CD4-positive, alpha-beta T cell treated with Interleukin-12 subunit alpha and Interleukin-12 subunit beta, for 1 hour (primary cell): ENCODE measurements around the gene STUB1.

Source experiments
- DNase-seq: peaks from one replicate; pipeline ENCODE4 v3.0.0-alpha.2; 2020

STUB1 gene

DNA sequence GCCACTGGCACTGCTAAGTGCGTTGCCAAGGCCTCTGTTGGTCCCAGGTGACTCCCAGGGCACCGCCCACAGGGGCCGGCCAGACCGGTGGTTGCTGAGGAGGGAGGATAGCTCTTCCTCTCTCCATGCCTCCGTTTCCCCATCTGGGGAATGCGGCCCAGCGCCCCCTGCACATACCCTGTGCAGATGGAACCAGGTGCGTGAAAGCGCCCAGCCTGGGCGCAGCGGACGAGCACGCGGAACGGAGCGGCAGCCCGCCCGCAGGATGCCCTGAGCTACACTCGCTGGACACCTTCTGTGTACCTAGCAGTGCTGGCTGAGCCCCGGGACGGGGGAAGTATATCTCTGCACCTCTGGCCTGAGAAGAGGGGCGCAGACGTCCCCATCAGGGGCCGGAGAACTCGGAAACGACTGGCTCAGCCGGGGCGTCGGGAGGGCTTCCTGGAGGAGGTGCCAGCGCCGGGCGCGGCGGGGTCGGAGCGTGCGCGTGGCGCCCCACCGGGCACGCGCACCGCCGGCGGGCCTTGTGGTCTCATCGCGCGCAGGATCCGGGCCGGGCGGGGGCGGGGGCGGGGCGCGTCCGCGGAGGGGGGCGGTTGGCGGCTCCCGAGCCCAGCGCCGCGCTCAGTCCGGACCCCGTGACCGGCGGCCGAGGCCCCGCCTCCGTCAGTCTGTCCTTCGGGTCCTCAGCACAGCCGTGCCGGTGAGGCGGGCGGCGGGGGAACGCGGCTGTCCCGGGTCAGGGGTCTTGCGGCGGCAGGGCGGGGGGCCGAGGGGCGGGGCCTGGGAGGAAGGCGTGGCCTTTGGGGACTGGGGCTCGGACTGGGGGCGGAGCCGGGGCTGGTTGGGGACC is 46.5 kb downstream of the STUB1 start, which contains the start of the genes CCDC78 and HAGHL:
Gene CCDC78, minus strand, starts transcription at position 6 of the 853 bp plus-strand sequence. CDS start 76 bp downstream, outside the sequence.
Gene HAGHL, plus strand, starts transcription at position 669 of the 853 bp plus-strand sequence. CDS start 404 bp downstream, outside the sequence.
- DNase-seq = peak; percentile 76

DNA sequence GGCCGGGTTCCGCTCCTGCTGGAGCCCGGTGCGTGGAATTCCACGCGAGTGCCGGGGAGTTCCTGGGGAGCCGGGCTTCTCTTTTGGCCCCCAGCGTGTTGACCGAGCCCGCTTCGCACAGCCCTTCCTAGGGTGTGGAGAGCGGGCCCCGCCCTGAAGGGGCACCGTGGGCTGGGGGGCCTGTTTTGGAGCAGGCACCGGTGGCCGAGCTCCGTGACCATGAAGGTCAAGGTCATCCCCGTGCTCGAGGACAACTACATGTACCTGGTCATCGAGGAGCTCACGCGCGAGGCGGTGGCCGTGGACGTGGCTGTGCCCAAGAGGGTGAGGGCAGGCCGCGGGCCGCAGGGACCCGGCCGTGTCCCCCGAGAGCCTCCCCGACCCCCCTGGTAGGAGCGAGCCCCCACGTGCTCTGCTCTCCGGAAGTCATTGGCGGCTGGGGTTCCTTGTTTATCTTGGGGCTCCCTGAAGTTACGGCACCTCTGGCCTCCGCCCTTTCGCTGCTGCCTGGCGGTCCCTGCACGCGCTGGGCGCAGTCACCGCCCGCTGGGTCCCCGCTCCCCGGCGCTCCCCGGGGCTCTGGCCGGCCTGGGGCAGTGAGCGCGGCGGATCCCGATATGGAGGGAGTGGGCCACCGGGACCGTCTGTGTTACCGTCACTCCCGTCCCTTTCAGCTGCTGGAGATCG is 47.2 kb downstream of the STUB1 start:
- DNase-seq = peak; percentile 40

DNA sequence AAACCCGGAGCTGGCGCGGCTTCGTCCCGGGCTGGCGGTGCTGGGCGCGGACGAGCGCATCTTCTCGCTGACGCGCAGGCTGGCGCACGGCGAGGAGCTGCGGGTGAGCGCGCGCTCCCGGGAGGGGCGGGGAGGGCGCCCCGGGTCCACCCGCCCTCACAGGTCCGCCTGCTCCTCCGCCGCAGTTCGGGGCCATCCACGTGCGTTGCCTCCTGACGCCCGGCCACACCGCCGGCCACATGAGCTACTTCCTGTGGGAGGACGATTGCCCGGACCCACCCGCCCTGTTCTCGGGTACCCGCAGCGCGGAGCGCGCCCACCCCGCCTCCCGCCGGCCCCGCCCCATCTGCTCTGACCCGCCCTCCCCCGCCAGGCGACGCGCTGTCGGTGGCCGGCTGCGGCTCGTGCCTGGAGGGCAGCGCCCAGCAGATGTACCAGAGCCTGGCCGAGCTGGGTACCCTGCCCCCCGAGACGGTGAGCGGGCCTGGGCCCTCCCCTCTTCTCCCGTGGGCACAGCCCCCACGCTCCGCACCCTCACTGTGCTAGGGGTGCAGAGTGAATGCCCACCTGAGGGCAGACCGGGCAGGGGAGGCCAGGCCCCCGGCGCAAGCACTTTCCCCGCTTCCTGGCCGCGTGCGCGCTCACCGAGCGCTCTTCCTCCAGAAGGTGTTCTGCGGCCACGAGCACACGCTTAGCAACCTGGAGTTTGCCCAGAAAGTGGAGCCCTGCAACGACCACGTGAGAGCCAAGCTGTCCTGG is 48.1 kb downstream of the STUB1 start:
- peak; percentile 75 for DNase-seq

DNA sequence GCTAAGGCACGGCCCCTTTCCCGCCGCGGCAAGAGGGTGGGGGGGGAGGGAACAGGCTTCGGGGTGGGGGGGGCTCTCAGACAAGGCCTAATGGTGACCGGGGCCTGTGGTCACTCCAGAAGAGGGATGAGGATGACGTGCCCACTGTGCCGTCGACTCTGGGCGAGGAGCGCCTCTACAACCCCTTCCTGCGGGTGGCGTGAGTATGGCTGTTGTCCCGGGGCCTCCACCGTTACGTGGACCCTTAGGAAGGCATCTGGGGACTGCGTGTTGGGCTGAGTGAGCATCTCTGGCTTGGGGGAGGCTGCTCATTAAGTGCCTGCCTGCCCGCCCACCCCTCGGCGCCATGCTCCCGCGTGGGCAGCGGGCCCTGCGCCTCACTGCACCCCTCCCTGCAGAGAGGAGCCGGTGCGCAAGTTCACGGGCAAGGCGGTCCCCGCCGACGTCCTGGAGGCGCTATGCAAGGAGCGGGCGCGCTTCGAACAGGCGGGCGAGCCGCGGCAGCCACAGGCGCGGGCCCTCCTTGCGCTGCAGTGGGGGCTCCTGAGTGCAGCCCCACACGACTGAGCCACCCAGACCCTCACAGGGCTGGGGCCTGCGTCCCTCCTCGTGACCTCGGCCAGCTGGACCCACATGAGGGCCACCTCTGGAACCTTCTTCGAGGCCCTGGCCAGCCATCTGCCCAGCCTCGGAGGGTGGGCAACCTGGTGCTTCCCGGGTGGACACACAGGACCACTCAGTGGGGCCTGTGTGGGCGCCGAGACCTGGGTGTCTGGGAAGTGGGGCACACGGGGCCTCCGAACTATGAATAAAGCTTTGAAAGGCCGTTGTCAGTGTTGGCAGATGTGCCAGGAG is 48.9 kb downstream of the STUB1 start:
- no peak for DNase-seq

DNA sequence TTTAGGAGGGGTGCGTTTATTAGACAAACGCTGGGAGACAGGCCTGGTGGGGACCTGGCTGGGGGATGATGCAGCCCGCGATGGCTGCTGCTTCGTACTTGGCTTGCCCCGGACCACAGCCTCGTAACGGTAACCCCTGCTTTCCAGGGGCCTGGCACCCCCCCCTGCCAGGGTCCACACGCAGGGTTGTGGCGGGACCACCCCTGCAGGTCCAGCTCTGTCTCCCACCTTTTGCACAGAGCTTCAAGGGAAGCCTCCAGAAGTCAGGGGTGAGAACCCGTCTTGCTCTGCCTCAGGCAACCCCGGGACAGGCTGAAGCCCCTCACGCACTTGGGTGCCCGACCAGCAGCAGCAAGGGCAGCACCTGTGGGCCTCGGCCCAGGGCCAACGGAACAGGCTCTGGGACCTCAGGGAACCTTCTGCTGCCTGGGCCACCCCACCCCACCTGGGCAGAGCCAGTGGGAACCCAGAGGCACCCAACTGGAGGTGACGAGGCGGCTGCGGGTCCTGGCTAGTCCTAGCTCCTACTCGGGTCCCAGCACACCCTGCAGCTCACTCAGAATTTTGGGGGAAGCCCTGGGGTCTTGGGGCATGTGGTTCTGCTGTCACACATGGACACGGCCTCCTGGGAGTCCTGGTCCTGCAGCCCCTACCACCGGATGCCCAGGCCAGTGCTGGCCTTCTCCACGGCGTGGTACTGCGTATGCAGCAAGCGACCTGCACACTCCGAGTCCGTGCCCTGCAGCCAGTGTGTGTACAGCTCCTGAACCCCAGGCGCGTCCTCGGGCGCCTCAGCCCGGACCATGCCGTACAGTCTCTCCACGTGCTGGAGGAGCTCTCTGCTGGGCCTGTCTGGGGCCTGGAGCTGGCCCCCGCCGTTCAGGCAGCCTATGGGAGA is 49.8 kb downstream of the STUB1 start:
- DNase-seq = no peak

DNA sequence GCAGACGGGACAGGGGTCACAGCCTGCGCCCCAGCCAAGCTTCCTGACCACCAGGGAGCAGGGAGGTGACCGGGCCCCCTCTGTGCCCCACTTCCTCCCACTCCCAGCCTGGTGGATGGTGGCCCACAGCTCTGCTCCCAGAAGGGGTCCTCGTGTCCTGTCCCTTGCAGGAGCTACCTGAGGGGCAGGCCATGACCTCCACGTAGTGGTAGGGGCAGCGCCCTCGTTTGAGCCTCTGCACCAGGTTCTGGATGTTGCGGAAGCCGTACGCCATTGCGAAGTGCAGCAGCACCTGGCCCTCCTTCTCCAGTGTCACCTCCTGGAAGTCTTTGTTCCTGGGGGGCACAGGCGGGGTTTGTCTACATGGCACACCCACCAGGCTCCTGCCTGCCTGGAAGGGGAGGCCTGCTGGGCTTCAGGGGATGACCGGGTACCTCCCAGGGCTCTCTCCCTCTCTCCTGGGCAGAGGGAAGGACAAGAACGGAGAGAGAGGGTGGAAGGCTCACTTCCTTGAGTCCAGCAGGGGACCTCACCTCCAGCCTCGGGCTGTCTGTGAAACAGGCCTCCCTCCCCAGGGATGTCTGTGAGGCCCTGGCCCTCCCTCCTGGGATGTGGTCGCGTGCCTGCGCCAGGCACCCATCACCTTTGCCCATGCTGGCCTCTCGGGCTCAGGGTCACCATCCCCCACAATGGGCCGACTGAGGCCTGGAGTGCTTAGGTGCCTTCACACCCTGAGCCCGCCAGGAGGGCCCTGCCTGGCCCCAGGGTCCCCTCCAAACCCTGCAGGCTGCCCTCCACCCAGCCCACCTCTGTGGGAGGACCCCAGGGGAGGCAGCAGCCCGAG is 50.7 kb downstream of the STUB1 start:
- DNase-seq = no peak

DNA sequence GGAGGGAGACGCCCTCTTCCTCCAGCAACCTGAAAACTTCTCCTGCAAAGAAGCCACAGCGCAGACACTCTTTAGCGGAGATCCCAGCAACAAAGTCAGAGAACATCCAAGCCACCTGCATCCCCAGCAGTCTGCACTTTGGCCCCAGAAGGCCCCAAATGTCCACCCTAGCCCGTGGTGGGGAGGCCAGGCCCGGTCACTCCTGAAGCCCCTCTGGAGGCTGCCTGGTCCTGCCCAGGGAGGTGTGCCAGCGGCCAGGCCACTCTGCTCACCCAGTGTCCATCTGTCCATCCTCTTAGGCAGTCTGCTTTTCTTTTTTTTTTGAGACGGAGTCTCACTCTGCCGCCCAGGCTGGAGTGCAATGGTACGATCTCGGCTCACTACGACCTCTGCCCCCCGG is 52.1 kb downstream of the STUB1 start:
- no peak for DNase-seq
